ENCODE measurements around the gene TMF1. TPM values are rescaled to one million over a fixed set of nuclear protein-coding genes. Genes with fewer than 3 reads are reported as not detected.

The TMF1 gene
- total RNA-seq, 1 donor from 2014 or later = 24.4 TPM

DNA sequence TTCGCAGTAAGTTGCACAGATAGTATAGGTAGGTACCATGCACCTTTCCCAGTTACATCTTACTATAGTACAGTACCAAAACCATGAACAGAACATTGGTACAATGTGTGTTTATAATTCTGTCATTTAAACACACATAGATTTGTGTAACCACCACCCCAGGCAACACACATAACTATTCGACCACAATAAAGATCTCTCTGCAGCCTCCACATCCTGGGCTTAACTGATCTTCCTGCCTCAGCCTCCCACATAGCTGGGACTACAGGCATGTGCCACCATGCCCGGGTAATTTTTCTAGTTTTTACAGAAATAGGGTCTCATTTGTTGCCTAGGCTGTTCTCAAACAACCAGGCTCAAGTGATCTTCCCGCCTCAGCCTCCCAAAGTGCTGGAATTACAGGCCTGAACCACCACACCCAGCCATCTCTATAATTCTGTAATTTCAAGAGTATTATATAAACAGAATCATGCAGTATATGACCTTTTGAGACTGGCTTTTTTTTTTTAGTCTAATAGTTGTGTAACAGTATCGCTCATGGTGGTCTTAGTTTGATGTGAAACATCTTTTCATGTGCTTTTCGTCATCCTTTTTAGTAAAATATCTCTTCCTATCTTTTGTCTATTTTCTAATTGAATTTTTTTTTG, 13.3 kb upstream of the TMF1 start:
- Mint-ChIP-seq H3K27me3 (ENCODE audit: insufficient read depth, low read depth) (no peaks in the 10 kb centered on the region), H3K4me1 (no peaks in the 10 kb centered on the region), H3K27ac (no peak overlapping the region), H3K36me3 (peaks cover 23% of the 10 kb centered on the region), H3K9me3 (no peaks in the 10 kb centered on the region), H3K4me3 (no peak overlapping the region)
- H2AFZ ChIP-seq (replicated peaks) = no peak overlapping the region
- H4K20me1 ChIP-seq (ENCODE audit: low read depth) = no peaks in the 10 kb centered on the region
- no peak overlapping the region for H3K4me2 ChIP-seq
- no peak overlapping the region for H3K27ac ChIP-seq
- TF ChIP-seq EZH2 (IDR thresholded peaks at IDR 0.05) (no peak), EZH2phosphoT487 (IDR thresholded peaks at IDR 0.05) (no peak)
- TF ChIP-seq, protein P1, sequence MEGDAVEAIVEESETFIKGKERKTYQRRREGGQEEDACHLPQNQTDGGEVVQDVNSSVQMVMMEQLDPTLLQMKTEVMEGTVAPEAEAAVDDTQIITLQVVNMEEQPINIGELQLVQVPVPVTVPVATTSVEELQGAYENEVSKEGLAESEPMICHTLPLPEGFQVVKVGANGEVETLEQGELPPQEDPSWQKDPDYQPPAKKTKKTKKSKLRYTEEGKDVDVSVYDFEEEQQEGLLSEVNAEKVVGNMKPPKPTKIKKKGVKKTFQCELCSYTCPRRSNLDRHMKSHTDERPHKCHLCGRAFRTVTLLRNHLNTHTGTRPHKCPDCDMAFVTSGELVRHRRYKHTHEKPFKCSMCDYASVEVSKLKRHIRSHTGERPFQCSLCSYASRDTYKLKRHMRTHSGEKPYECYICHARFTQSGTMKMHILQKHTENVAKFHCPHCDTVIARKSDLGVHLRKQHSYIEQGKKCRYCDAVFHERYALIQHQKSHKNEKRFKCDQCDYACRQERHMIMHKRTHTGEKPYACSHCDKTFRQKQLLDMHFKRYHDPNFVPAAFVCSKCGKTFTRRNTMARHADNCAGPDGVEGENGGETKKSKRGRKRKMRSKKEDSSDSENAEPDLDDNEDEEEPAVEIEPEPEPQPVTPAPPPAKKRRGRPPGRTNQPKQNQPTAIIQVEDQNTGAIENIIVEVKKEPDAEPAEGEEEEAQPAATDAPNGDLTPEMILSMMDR (IDR thresholded peaks at IDR 0.05) = no peak
- H3K9ac ChIP-seq = no peak overlapping the region
- H3K9me3 ChIP-seq (ENCODE audit: low read depth) = no peaks in the 10 kb centered on the region
- no peaks in the 10 kb centered on the region for H3K27me3 ChIP-seq
- no peaks in the 10 kb centered on the region for H3K4me1 ChIP-seq
- peaks cover 31% of the 10 kb centered on the region for H3K36me3 ChIP-seq
- peaks cover 3% of the 10 kb centered on the region for H3K79me2 ChIP-seq (ENCODE audit: low read depth)
- no peaks in the 10 kb centered on the region for H3F3A ChIP-seq (ENCODE audit: low read depth)
- no peak for DNase-seq (ENCODE audit: low spot score)
- no peak overlapping the region for H3K4me3 ChIP-seq

DNA sequence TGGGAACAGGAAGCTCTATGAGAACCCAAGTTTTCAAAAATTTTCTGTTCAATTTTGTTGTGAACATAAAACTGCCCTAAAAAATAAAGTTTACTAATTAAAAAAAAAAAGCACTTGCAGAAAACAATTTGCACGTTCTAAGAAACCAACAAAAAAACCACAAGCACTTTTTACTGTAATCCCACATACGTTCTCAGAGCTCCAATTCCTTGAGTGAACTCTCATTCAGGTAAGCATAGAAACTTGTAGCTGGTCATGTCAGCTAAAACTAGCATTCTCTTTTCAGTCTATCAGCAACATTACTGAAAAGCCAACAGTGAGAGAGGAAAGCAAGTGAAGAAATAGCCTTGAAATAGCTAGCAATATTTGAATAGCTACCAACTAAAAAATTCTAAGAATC, 11.5 kb upstream of the TMF1 start:
- DNase-seq (ENCODE audit: low spot score) = no peak
- H3K36me3 ChIP-seq = peaks cover 31% of the 10 kb centered on the region
- Mint-ChIP-seq H3K36me3 (peaks cover 35% of the 10 kb centered on the region), H3K4me3 (no peak overlapping the region), H3K27ac (no peak overlapping the region), H3K9me3 (no peaks in the 10 kb centered on the region), H3K4me1 (no peaks in the 10 kb centered on the region), H3K27me3 (ENCODE audit: insufficient read depth, low read depth) (no peaks in the 10 kb centered on the region)
- H3K4me1 ChIP-seq = no peaks in the 10 kb centered on the region
- no peak overlapping the region for H3K4me3 ChIP-seq
- TF ChIP-seq EZH2phosphoT487 (IDR thresholded peaks at IDR 0.05) (no peak), EZH2 (IDR thresholded peaks at IDR 0.05) (no peak)
- TF ChIP-seq, protein P1 (IDR thresholded peaks at IDR 0.05) = no peak
- no peaks in the 10 kb centered on the region for H3K9me3 ChIP-seq (ENCODE audit: low read depth)
- H3K9ac ChIP-seq = no peak overlapping the region
- no peaks in the 10 kb centered on the region for H3F3A ChIP-seq (ENCODE audit: low read depth)
- H4K20me1 ChIP-seq (ENCODE audit: low read depth) = no peaks in the 10 kb centered on the region
- no peak overlapping the region for H3K4me2 ChIP-seq
- H3K27ac ChIP-seq = no peak overlapping the region
- H3K79me2 ChIP-seq (ENCODE audit: low read depth) = no peaks in the 10 kb centered on the region
- H3K27me3 ChIP-seq = no peaks in the 10 kb centered on the region
- no peak overlapping the region for H2AFZ ChIP-seq (replicated peaks)

DNA sequence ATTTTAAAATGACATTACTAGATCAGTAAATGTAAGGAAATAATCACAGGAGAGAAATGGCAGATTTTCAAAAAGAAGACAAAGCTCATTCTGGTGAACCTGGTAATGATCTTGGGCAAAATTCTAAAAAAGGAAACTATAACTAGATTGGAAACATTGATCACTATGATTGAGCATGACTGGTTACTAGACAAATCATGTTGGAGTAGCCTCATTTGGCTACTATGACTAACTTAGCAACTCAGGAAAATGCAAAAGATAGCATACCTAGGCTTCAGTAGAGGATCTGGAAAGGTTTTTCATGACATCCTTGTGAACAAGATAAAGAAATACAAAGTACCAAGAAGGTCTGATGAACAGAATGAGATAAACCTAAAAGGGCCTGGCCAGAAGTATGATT, 7.6 kb upstream of the TMF1 start:
- Histone ChIP-seq H4K20me1 (ENCODE audit: low read depth) (no peaks in the 10 kb centered on the region), H3K27ac (no peak overlapping the region), H3K9me3 (ENCODE audit: low read depth) (no peaks in the 10 kb centered on the region), H3K9ac (no peak overlapping the region), H3K79me2 (ENCODE audit: low read depth) (no peaks in the 10 kb centered on the region), H3F3A (ENCODE audit: low read depth) (no peaks in the 10 kb centered on the region), H3K4me1 (no peaks in the 10 kb centered on the region), H3K4me2 (no peak overlapping the region), H3K4me3 (no peak overlapping the region), H3K27me3 (no peaks in the 10 kb centered on the region), H3K36me3 (peaks cover 39% of the 10 kb centered on the region), H2AFZ (replicated peaks) (no peak overlapping the region)
- no peaks in the 10 kb centered on the region for H3K4me1 Mint-ChIP-seq
- H3K9me3 Mint-ChIP-seq = no peaks in the 10 kb centered on the region
- no peak for TF ChIP-seq EZH2phosphoT487 (IDR thresholded peaks at IDR 0.05)
- TF ChIP-seq, protein P1 (IDR thresholded peaks at IDR 0.05) = no peak
- no peak for TF ChIP-seq EZH2 (IDR thresholded peaks at IDR 0.05)
- peaks cover 38% of the 10 kb centered on the region for H3K36me3 Mint-ChIP-seq
- no peak for DNase-seq (ENCODE audit: low spot score)
- H3K27ac Mint-ChIP-seq = no peak overlapping the region
- H3K27me3 Mint-ChIP-seq (ENCODE audit: insufficient read depth, low read depth) = no peaks in the 10 kb centered on the region
- H3K4me3 Mint-ChIP-seq = no peak overlapping the region
